Neural progenitor cell (in vitro differentiated cells): Measurements from ENCODE around the gene LSP1.

Source experiments
- CTCF ChIP-seq: fragments of 200-600 bp; sonication (generic); IDR thresholded peaks from 2 replicates; pipeline ENCODE4 v1.5.1; 2017; ENCODE audit warnings: antibody characterized with exemption, mild to moderate bottlenecking
- EZH2 ChIP-seq: fragments of 200-600 bp; sonication (generic); IDR thresholded peaks from 2 replicates; pipeline ENCODE4 v1.6.1; 2017; ENCODE audit warnings: antibody characterized with exemption, mild to moderate bottlenecking, moderate library complexity

GRCh38 chr11:1935156-1936071 lies 82.5 kb downstream of the LSP1 start:
- no peak for TF ChIP-seq CTCF
- TF ChIP-seq EZH2 = no peak
